SK-N-SH (cell line): Measurements from ENCODE around the gene GNE.
"Not testable (repeated sequence)": the region's sequence is repeated elsewhere in the genome, so short reads cannot be mapped to it uniquely, and the experiment has no call there.

Experiments
- CHD2 ChIP-seq: fragments of 150-350 bp; IDR thresholded peaks from 2 replicates; pipeline ENCODE4 v1.6.1; 2018; ENCODE audit warnings: low read length; ENCODE audit not compliant: partially characterized antibody
- CTCF ChIP-seq: fragments of 200-600 bp; sonication (generic); IDR thresholded peaks from 2 replicates; pipeline ENCODE4 v1.6.1; 2017; ENCODE audit warnings: antibody characterized with exemption, mild to moderate bottlenecking, moderate library complexity
- GABPA ChIP-seq: IDR thresholded peaks from 2 replicates; pipeline ENCODE4 v1.4.0; 2012; ENCODE audit warnings: low read depth, mild to moderate bottlenecking
- GATA2 ChIP-seq: sonication (generic); formaldehyde crosslinking; IDR thresholded peaks from 2 replicates; pipeline ENCODE4 v1.5.0; 2020; ENCODE audit warnings: mild to moderate bottlenecking, missing genetic modification reagents
- MEF2A ChIP-seq: IDR thresholded peaks from 2 replicates; pipeline ENCODE4 v1.4.0; 2012; ENCODE audit warnings: low read depth, borderline replicate concordance
- POLR2AphosphoS5 ChIP-seq: IDR thresholded peaks from 2 replicates; pipeline ENCODE4 v1.6.1; 2012; ENCODE audit warnings: low read depth, low read length
- RAD21 ChIP-seq: IDR thresholded peaks from 2 replicates; pipeline ENCODE4 v1.6.1; 2012; ENCODE audit warnings: mild to moderate bottlenecking, low read length
- RFX5 ChIP-seq: IDR thresholded peaks from 2 replicates; pipeline ENCODE4 v1.6.1; 2012; ENCODE audit warnings: mild to moderate bottlenecking, improper control_type of control experiment, low read length
- SIN3A ChIP-seq: IDR thresholded peaks from 2 replicates; pipeline ENCODE4 v1.6.1; 2012; ENCODE audit warnings: low read depth, mild to moderate bottlenecking, low read length, moderate library complexity, borderline replicate concordance

- TF ChIP-seq GATA2 (CRISPR knock-in tag); GABPA; RAD21; MEF2A; POLR2AphosphoS5; CTCF; RFX5; CHD2; SIN3A: not testable (repeated sequence)
These were observed 19.0 kb downstream of the GNE start for GRCh38 chr9:36239205-36239604.
